GM10847 (cell line): ENCODE measurements around the gene TEX36.

ENCODE experiments used
- POLR2A ChIP-seq: IDR thresholded peaks from 2 replicates; pipeline ENCODE4 v1.6.1; 2011; ENCODE audit not compliant: insufficient read length; ENCODE audit errors: extremely low read depth

Gene TEX36

GRCh38 chr10:125683063-125683462 is at the start of gene TEX36:
TEX36 (minus strand) TSS chr10:125683163; CDS start chr10:125682989, 174 bp downstream.
- TF ChIP-seq POLR2A: no peak

GRCh38 chr10:125727436-125727835 is 44.5 kb upstream of the TEX36 start:
- no peak for TF ChIP-seq POLR2A

- TF ChIP-seq POLR2A: no peak
Measured at GRCh38 chr10:125726914-125727313, 44.0 kb upstream of the TEX36 start.

- no peak for TF ChIP-seq POLR2A
Measured at GRCh38 chr10:125722811-125723210, 39.8 kb upstream of the TEX36 start.

- no peak for TF ChIP-seq POLR2A
Measured at GRCh38 chr10:125721035-125721434, 38.1 kb upstream of the TEX36 start.

GRCh38 chr10:125720002-125720382 is 37.0 kb upstream of the TEX36 start:
- no peak for TF ChIP-seq POLR2A

GRCh38 chr10:125719173-125720001 is 36.4 kb upstream of the TEX36 start, which contains the start of gene EDRF1:
EDRF1 (plus strand) TSS chr10:125719709; CDS start chr10:125719808, 99 bp downstream.
- peak; percentile 93 for TF ChIP-seq POLR2A

GRCh38 chr10:125711110-125711750 is 28.3 kb upstream of the TEX36 start:
- TF ChIP-seq POLR2A: no peak

GRCh38 chr10:125709553-125710474 is 26.9 kb upstream of the TEX36 start:
- no peak for TF ChIP-seq POLR2A

GRCh38 chr10:125708971-125709503 is 26.1 kb upstream of the TEX36 start:
- TF ChIP-seq POLR2A: no peak

GRCh38 chr10:125707541-125708468 is 24.8 kb upstream of the TEX36 start:
- no peak for TF ChIP-seq POLR2A

GRCh38 chr10:125700355-125700911 is 17.5 kb upstream of the TEX36 start:
- TF ChIP-seq POLR2A: no peak

- no peak for TF ChIP-seq POLR2A
Measured at GRCh38 chr10:125699562-125700143, 16.7 kb upstream of the TEX36 start.
